Coronary artery (tissue), 2 donors: ENCODE data around the gene DONSON.

Source experiments
- DNase-seq: peaks from one replicate; pipeline ENCODE4 v3.0.0-alpha.2; 2017; ENCODE audit warnings: low spot score
- H3K27ac ChIP-seq, 2 donors: fragments of 200-600 bp; sonication (generic); one replicate each; pipeline ENCODE4 v1.5.1; 2016 to 2019
- H3K4me3 ChIP-seq: fragments of 200-600 bp; sonication (generic); 2 replicates; pipeline ENCODE4 v1.5.1; 2016; ENCODE audit warnings: mild to moderate bottlenecking, moderate library complexity
- CTCF ChIP-seq: fragments of 200-600 bp; sonication (generic); IDR thresholded peaks from one replicate; pipeline ENCODE4 v1.5.1; 2019; ENCODE audit warnings: antibody characterized with exemption

Gene DONSON

GRCh38 chr21:33537212-33537611, 51.3 kb downstream of the DONSON start:
- no peak for DNase-seq
- TF ChIP-seq CTCF = no peak
- H3K27ac ChIP-seq = no peak overlapping the region
- no peak overlapping the region for H3K4me3 ChIP-seq

GRCh38 chr21:33531007-33531406, 57.5 kb downstream of the DONSON start:
- DNase-seq = no peak
- no peak for TF ChIP-seq CTCF

More at GRCh38 chr21:33531007-33531406, 57.5 kb downstream of the DONSON start:
- Histone ChIP-seq H3K4me3 (no peak overlapping the region), H3K27ac (no peak overlapping the region)
